Tibial nerve (tissue), 4 donors: Measurements from ENCODE around the gene POU2AF3.

Experiments
- CTCF ChIP-seq, 5 experiments: fragments of 200-600 bp in 3 of 5; fragments of 450-650 bp in 2 of 5; sonication (generic) in 3 of 5; IDR thresholded peaks; one replicate each; pipeline ENCODE4 v1.5.1; 2016 to 2019; ENCODE audit warnings: antibody characterized with exemption in 5 of 5, mild to moderate bottlenecking in 3 of 5, moderate library complexity in 2 of 5
- EP300 ChIP-seq, 2 donors: sonication (generic); formaldehyde crosslinking; IDR thresholded peaks; one replicate each; pipeline ENCODE4 v1.6.1; 2017; ENCODE audit warnings: antibody characterized with exemption in 2 of 2, mild to moderate bottlenecking in 1 of 2

GRCh38 chr11:111335549-111335948 is 37.2 kb downstream of the POU2AF3 start:
- TF ChIP-seq EP300 (IDR thresholded peaks at IDR 0.05) (no peak), CTCF (IDR thresholded peaks at IDR 0.05) (no peak)
